CD4-positive, alpha-beta T cell treated with Interleukin-17A for 4 hours (primary cell): ENCODE results near the gene CPEB1.
"Not testable (repeated sequence)": the region's sequence is repeated elsewhere in the genome, so short reads cannot be mapped to it uniquely, and the experiment has no call there.

Experiments
- DNase-seq: peaks from one replicate; pipeline ENCODE4 v3.0.0-alpha.2; 2020; ENCODE audit warnings: mixed read lengths

Gene CPEB1

DNA sequence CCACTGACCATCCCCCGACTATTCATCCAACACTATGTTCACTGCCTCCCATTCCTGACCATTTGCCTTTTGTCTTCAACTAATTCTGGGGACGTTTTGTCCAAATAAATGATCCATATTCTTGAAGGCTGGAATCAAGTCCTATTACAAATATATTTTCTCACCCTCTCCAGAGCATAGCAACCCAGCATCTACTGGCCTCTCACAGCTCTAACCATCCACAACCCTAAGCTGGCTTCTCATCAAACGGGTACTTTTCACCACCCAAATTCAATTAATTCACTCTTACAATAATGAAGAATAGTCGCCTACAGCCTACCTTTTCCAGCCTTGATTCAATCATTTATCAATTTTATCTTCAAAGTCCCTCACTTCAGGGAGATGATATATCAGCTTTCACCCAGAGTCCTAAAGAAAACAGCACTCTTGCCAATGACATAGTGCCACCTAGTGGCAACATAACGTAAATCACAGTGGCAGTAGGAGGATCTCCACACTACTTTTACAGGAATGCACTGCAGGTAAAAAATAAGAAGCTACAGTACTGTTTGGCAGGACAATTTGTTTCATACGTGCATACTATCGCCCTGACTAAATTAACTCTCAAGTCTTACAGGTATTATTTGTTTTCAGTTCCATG is 144.3 kb downstream of the CPEB1 start:
- not testable (repeated sequence) for DNase-seq

DNA sequence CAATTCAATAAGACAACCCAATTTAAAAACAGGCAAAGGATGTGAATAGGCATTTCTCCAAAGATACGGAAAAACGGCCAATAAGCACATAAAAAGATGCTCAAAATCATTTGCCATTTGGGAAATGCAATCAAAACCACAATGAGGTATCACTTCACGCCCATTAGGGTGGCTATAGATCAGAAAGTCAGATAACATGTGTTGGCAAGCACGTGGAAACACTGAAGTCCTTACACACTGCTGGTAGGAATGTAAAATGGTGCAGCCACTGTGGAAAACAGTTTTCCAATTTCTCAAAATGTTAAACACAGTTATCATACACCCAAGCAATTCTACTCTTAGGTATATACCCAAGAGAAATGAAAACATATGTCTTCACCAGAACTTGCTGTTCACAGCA is 146.4 kb downstream of the CPEB1 start:
- not testable (repeated sequence) for DNase-seq

GRCh38 chr15:82497978-82498377 is 149.2 kb downstream of the CPEB1 start:
- not testable (repeated sequence) for DNase-seq
